ENCODE results near the gene ANXA11.
"Not testable (repeated sequence)": the region's sequence is repeated elsewhere in the genome, so short reads cannot be mapped to it uniquely, and the experiment has no call there.

The ANXA11 gene

DNA sequence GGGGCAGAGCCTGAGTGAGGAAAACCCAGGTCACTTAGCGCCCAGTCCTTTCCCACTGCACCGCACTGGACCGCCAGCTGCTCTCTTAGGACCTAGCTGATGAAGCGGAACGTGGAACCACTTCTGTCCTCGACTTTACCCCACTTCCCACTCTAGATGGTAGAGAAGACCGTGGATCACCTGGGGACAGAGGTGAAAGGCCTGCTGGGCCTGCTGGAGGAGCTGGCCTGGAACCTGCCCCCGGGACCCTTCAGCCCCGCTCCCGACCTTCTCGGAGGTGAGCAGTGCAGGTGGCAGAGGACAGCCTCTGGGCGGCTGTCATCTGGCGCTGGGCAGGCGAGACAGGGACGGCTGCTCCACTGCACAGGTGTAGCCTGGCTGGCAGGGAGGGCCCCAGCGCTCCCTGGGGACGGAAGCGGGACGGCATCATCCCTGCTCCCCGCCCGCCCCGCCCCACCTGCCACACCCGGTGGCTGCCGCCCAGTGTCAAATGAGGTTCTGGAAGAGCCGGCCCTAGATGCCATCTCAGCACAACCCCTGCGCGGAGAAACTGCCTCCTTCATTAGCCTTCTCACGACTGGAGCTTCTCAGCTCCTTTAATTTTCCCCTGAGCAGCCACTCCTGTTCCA, 61.2 kb downstream of the ANXA11 start:
- no peak for DNase-seq

DNA sequence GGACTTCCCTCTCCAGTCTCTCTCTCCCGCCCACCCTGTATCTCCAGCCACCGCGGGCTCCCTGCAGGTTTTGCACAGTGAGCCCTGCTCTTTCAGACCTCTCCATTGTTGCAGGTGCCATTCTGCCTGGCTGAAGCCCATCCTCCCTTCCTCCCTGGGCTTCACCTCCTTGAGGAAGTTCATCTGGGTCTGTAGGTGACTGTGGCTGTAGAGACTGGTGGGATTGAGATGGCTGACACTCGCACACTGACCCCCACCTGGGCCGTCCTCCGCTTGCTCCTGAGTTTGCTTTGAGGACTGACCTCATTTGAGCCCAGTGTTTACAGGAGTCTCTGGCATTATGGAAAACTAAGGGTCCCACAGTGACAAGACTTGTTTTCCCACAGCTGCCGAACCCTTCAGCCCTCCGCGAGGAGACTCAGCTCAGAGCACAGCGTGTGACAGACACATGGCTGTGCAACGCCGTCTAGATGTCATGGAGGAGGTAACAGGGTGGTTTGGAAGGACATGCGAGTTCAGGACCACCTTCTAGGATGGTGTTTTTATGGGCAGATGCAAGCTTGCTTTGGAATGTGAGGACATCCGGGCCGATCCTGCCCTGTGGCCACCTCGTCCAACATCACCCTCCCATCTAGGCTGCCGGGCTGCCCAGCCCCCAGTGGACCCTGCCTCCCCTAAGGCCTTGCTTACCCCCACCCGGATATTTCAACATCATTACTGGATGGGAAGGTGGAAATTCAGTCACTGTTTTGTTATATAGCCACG, 63.5 kb downstream of the ANXA11 start:
- no peak for DNase-seq

DNA sequence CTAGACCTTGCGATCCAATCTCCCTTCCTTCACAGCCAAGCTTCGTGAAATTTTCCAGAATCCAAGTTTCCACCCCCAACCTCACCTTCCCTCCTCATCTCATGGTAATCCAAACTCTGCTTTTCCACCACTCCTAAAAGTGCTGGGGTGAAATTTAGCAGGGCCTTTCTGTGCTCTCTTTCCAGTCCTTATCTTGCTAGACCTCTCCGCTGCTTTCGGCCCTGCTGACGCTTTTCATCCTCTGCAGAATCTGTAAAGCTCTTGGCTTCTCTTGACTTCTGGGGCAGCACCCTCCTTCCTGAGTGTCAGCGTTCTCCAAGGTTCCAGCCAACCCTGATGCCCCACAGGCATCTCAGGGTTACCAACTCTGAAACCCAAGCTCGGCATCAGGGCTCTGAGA, 65.1 kb downstream of the ANXA11 start:
- DNase-seq = no peak

GRCh38 chr10:80139265-80139664, 66.1 kb downstream of the ANXA11 start:
- DNase-seq = no peak

DNA sequence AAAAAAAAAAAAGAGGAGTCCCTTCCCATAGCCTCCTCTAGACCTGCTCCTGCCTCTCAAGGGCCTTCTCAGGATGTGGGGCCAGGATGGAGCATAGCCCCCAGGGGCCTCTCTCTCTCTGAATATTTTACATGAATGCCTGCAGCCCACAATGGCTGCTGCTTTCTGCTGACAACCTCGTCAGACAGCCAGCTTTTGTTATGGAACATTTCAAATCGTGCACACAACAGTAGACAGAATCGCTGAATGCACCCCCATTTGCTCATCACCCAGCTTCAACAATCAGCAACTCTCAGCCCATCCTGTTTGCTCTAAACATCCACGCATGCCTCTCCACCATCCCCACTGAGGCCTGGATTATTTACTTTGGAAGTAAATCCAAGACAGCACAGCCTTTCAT, 67.4 kb downstream of the ANXA11 start:
- DNase-seq = no peak

DNA sequence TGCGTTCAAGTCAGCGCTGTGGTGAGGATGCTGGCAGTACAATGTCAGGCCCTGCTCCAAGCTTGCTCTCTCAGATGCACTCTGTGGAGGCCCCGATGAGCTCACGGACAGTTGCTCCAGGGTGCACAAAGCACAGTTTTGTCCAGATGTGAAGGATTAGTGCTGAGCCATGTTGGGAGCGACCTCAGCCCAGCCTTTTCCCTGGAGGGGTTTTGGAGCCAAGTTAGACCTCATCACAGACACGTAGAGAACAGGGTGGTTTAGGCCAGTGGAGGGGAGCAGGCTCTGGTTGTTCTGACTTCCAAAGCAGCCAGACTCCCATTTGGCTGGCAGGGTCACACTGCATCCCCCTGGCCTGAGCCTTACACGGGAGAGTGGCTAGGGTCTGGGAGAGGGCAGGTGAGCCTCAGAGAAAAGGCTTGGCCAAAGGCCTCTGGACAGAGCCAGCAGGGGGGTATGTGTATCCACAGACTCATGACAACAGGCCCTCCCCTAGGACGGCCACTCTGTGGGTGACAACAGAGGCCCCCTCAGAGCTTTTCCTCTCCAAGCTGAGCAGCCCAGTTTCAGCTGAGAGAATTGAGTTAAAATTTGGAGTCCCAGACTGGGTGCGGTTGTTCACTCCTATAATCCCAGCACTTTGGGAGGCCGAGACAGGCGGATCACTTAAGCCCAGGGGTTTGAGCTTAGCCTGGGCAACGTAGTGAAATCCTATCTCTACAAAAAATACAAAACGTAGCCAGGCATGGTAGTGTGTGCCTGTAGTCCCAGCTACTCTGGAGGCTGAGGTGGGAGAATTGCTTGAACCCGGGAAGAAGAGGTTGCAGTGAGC, 68.1 kb downstream of the ANXA11 start:
- no peak for DNase-seq

GRCh38 chr10:80136134-80136571, 69.2 kb downstream of the ANXA11 start:
- no peak for DNase-seq

DNA sequence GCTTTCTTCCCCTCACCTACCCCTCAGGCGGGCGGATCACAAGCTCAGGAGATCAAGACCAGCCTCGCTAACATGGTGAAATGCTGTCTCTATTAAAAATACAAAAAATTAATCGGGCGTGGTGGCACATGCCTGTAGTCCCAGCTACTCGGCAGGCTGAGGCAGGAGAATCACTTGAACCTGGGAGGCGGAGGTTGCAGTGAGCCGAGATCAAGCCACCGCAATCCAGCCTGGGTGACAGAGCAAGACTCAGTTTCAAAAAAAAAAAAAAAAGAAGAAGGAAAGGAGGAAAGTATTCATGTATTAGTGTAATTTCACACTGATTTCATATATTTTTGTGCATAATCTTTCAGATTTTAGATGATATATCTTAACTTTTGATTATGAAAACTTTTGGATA, 71.7 kb downstream of the ANXA11 start:
- DNase-seq = not testable (repeated sequence)

- DNase-seq = no peak
Measured at GRCh38 chr10:80133206-80133605, 72.1 kb downstream of the ANXA11 start.

- DNase-seq = no peak
Measured at GRCh38 chr10:80132299-80133139, 72.8 kb downstream of the ANXA11 start, which contains the start of gene PLAC9. TSS of gene PLAC9 (plus strand) at chr10:80132730. CDS start at chr10:80132763, 33 bp downstream.

DNA sequence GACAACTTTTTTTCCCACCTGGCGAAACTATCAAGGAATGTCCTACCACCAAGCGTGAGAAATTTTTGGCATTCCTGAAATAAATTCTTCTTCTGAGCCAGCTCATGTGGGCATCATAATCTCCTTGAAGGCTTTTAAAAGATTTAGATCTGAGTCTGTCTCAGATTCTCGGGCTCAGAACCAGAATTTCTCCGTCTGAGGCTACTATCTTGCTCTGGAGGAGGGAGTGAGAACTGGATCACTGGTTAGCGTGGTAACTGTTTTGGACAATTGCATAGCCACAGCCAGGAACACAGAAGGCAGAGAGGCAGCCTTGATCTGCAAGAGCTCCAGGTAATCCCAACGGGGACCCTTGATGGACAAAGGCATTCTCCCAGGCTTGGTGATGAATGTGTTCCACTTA, 73.8 kb downstream of the ANXA11 start:
- no peak for DNase-seq

DNA sequence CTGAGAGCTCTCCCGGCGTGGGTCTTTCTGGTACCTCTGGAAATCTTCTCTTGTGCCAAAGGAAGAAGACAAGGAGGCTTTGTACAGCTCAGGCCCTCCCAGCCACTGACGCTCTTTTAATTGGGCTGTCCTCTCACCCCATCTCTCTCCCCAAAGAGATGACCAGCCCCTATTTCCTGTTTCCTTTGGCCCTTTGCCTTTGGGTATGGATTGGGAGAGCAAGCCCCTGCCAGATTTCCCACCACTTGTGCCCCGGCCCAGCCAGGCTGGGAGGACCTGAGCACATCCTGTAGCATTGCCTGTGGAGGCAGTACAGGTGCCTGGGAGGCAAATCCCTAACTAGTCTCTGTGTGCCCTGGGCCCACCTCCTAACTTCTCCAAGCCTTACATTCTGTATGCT, 78.5 kb downstream of the ANXA11 start:
- no peak for DNase-seq

GRCh38 chr10:80122746-80123145, 82.6 kb downstream of the ANXA11 start:
- no peak for DNase-seq

- DNase-seq = no peak
Measured at GRCh38 chr10:80122110-80122710, 83.1 kb downstream of the ANXA11 start.

DNA sequence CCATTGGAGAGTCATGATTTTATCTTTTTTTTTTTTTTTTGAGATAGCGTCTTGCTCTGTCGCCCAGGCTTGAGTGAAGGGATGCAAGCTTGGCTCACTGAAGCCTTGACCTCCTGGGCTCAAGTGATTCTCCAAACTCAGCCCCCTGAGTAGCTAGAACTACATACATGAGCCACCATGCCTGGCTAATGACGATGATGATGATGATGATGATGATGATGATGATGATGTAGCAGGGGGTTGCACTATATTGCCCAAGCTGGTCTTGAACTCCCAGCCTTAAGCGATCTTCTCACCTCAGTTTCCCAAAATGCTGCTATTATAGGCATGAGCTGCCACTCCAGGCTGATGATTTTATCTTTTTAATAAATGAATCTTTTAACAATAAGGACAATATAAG, 86.7 kb downstream of the ANXA11 start:
- DNase-seq = no peak

- DNase-seq = no peak
Measured at GRCh38 chr10:80110986-80111385, 94.4 kb downstream of the ANXA11 start.

DNA sequence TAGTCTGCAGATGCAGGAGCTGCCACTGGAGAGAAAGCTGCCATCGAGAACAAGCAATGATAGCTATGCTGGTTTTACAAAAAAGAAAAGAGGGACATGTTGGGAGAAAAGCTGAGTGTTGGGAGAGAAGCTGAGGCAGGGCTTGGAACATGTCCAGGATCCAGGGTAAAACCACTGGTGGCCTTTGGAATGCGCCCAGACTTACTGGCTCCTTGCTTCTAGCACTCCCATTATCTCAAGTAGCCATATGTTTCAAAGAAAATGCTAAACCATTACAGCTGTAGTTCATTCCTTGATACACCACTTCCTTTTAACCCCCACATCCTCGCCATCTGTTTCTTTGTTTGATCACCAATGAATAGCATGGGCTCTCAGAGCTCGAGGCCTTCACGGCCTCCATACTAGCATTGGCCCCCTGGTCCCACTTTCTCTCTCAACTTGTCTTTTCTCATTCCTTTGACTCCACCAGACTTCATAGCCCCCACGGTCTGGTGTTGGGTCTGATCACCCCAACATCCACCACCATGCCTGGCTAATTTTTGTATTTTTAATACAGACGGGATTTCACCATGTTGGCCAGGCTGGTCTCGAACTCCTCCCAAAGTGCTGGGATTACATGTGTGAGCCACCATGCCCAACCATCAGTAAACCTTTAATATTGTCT, 96.6 kb downstream of the ANXA11 start:
- DNase-seq = no peak

- no peak for DNase-seq
Measured at GRCh38 chr10:80104066-80104926, 101.0 kb downstream of the ANXA11 start.
